GM15510 (cell line): Measurements from ENCODE around the gene GKAP1.

ENCODE experiments used
- POLR2A ChIP-seq: IDR thresholded peaks from 3 replicates; pipeline ENCODE4 v1.6.1; 2011; ENCODE audit warnings: borderline replicate concordance; ENCODE audit not compliant: insufficient read length; ENCODE audit errors: extremely low read depth

Gene GKAP1

GRCh38 chr9:83817356-83818278 lies at the start of gene GKAP1:
Gene GKAP1, minus strand, starts transcription at chr9:83817769. Its CDS starts 11,252 bp downstream, at chr9:83806517.
- peak; percentile 42 for TF ChIP-seq POLR2A

DNA sequence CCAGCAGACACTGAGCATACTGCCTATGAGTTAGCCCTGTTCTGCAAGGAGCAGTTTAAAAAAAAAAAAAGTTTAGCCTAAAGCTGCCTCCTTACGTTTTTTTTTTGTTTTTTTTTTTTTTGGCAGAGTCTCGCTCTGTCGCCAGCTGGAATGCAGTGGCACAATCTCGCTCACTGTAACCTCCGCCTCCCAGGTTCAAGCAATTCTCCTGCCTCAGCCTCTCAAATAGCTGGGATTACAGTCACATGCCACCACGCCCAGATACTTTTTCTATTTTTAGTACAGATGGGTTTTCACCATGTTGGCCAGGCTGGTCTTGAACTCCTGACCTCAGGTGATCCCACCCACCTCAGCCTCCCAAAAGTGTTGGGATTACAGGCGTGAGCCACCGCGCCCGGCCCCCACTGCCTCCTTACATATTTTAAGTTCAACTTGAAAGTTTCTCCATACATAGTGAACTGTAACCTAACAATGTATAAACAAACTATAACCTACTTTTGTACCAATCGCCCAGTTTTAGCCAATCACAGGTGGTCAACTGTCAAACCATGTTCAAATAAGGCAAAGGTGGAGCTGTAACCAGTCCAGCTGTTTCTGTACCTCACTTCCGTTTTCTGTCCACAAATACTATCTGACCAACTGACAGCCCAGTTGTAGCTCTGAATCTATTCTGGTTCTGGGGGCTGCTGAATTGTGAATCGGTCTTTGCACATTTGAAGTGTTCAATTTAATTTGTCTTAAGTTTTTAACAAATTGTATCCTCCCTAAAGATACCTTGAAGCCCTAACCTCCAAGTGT lies 17.1 kb downstream of the GKAP1 start:
- no peak for TF ChIP-seq POLR2A

GRCh38 chr9:83794051-83794450 lies 23.5 kb downstream of the GKAP1 start:
- TF ChIP-seq POLR2A, result no peak

DNA sequence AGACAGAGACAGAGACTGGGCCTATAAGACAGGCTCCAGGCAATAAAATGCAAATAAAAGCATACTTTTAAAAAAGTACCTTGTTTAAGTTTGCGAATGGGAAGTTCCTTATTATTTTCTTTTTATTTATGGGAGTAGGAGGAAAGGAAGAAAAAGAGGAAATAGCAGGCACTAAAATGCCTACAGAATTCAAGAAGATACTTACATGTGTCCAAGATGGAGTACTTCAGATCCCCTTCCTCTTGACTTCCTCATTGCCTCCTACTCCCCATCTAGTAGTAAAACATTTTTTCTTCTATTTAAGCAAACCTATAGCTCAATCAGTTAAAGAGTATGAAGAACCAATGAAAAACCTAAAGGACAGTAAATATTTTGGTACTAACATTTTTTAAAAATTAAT lies 24.8 kb downstream of the GKAP1 start:
- TF ChIP-seq POLR2A, result no peak

DNA sequence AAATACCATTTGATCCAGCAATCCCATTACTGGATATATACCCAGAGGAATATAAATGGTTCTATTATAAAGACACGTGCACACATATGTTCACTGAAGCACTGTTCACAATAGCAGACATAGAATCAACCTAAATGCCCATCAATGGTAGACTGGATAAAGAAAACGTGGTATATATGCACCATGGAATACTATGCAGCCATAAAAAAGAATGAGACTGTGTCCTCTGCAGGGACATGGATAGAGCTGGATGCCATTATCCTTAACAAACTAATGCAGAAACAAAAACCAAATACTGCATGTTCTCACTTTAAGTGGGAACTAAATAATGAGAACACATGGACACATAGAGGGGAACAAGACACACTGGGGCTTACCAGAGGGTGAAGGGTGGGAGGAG lies 39.4 kb downstream of the GKAP1 start:
- TF ChIP-seq POLR2A, result no peak

DNA sequence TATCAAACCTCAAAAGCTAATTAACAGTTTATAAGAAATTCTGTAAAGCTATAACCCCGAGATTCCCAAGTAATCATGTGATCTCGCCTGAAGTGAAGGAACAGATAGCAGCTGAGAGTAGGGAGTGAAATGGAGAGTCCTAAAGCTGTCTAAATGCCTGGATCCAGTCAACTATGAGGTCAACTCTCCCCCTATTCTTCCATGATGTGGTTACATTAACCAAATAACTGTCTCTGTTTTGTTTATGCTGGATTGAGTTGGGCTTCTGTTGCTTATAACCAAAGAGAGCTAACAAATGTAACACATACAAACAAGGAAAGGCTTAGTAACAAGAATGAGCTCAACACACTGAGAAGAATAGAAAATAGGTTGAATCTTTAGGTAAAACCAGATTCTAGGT lies 41.6 kb downstream of the GKAP1 start:
- TF ChIP-seq POLR2A, result no peak

DNA sequence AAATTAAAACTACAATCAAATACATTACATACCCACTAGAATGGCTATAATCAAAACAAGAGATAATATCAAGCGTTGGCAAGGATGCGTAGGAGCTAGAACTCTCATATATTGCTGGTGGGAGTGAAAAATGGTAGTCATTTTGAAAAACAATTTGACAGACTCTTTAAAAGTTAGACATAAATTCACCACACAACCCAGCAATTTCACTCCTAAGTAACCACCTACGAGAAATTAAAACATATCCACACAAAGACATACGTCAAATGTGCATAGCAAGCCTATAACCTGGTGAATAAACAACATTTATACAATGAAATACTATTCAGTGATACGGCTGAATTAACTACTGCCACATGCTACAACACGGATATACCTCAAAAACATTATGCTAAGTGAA lies 44.7 kb downstream of the GKAP1 start:
- TF ChIP-seq POLR2A, result no peak

DNA sequence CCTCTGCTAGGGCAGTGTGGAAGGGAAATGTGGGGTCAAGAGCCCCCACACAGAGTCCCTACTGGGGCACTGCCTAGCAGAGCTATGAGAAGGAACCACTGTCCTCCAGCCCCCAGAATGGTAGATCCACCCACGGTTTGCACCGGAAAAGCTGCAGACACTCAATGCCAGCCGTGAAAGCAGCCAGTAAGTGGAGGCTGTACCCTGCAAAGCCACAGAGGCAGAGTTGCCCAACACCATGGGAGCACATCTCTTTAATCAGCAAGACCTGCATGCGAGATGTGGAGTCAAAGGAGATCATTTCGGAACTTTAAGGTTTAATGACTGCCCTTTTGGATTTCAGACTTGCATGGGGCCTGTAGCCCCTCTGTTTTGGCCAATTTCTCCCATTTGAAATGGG lies 52.2 kb downstream of the GKAP1 start:
- no peak for TF ChIP-seq POLR2A

DNA sequence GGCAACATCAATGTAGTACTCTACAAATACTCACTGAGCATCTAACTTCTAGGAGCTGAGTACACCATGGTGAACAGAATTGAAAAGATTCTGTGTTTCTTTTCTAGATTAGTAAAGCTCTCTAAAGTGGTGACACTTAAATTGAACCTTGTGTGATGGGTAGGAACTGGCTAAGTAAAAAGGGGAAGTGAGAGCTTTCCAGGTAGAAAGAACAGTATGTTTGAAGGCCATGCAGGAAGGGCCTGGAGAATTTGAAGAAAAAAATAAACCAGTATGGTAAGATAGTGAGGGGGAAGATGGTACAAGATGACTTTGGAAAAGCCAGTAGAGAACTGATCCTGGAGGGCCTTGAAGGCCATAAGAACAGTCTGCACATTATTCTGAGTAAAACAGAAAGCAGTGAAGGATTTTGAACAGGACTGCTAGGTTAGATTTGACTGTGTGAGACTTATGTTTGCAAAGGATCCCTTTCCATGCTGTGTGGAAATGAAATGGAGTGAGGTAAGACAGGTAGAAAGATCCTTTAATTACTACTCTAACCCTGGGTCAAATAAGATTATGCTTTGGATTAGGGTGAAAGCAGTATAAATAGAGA lies 63.1 kb downstream of the GKAP1 start:
- no peak for TF ChIP-seq POLR2A

DNA sequence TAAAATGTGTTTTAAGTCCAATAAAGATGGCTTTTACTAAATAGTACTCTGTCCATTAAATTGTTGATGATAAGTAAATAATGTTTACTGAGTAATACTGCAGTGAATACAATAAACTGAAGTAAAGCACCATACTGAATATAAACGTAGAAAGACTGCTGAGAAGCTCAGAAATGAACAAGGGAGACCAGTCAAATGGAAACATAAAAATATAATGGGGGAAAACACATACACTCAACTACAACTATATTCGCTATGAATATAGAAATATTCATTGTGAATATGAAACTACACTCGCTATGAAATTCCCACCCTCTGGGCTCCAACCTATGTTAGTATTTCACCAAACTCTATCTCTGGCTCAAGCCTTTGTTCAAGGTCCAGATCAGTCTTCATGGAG lies 67.9 kb downstream of the GKAP1 start:
- no peak for TF ChIP-seq POLR2A

DNA sequence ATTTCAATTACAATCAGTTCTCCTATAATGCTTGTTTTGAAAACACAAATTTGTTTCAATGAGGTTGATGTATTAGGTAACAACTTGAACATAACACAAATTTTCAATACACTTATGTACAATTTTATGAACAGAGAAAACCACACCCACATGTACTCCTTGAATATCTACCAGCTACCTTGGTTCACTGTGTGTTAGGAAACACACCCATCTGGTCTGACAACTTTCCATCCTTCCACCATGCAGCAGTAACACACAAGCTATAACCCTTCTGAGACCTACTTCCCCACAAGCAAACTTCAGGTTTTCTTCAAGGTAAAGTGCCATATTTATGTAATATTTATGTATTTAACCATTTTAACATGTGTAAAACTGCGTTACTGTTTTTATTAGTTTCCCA lies 73.4 kb downstream of the GKAP1 start:
- no peak for TF ChIP-seq POLR2A

- TF ChIP-seq POLR2A, result no peak
These were observed 83.8 kb downstream of the GKAP1 start for GRCh38 chr9:83733739-83734138.

- no peak for TF ChIP-seq POLR2A
These were observed 93.1 kb downstream of the GKAP1 start for GRCh38 chr9:83724436-83724835.

- no peak for TF ChIP-seq POLR2A
These were observed 94.7 kb downstream of the GKAP1 start for GRCh38 chr9:83722726-83723495.
